Adrenal gland (tissue), 12 donors: ENCODE measurements around the gene CCDC9B. TPM values are rescaled to one million over a fixed set of nuclear protein-coding genes. Genes with fewer than 3 reads are reported as not detected.

Experiments
- DNase-seq, 7 donors: peaks; one replicate each; pipeline ENCODE4 v3.0.0-alpha.2; 2019 to 2020
- H3K27ac ChIP-seq, 5 donors: fragments of 200-600 bp; sonication (generic) in 4 of 5; 1 replicate in 3 of 5; 2 replicates in 2 of 5; pipeline versions ENCODE4 v1.5.1 to v1.8.0; 2016 to 2020; ENCODE audit warnings: mild to moderate bottlenecking in 1 of 5
- H3K27me3 ChIP-seq: fragments of 200-600 bp; 2 replicates; pipeline ENCODE4 v1.8.0; 2021
- H3K36me3 ChIP-seq, 2 donors: fragments of 200-600 bp; replicated peaks in 1 of 2; 1 replicate in 1 of 2; 2 replicates in 1 of 2; pipeline versions ENCODE4 v1.5.1 to v1.8.0; 2018 to 2022
- H3K4me1 ChIP-seq, 2 donors: fragments of 200-600 bp; replicated peaks in 1 of 2; 1 replicate in 1 of 2; 2 replicates in 1 of 2; pipeline versions ENCODE4 v1.5.1 to v1.8.0; 2018 to 2021
- H3K4me3 ChIP-seq, 4 donors: fragments of 200-600 bp; sonication (generic) in 3 of 4; one replicate each; pipeline ENCODE4 v1.5.1; 2016 to 2018
- H3K9me3 ChIP-seq, 3 donors: fragments of 200-600 bp; sonication (generic) in 1 of 3; replicated peaks in 1 of 3; 1 replicate in 2 of 3; 2 replicates in 1 of 3; pipeline versions ENCODE4 v1.5.1 to v1.8.0; 2016 to 2021
- CTCF ChIP-seq, 6 experiments: fragments of 450-650 bp in 4 of 6; fragments of 200-600 bp in 2 of 6; sonication (generic) in 1 of 6; IDR thresholded peaks; 1 replicate in 5 of 6; 2 replicates in 1 of 6; pipeline versions ENCODE4 v1.5.1 to v1.8.0; 2016 to 2021; ENCODE audit warnings: antibody characterized with exemption in 6 of 6, mild to moderate bottlenecking in 2 of 6, moderate library complexity in 1 of 6
- POLR2A ChIP-seq, 2 donors: fragments of 450-650 bp; IDR thresholded peaks; one replicate each; pipeline ENCODE4 v1.6.1; 2017; ENCODE audit warnings: antibody characterized with exemption in 2 of 2, mild to moderate bottlenecking in 2 of 2, moderate library complexity in 1 of 2
- WGBS, 4 donors: extraction: QIAGEN DNeasy Blood & Tissue Kit in 2 of 4; methylation state at CpG; one replicate each; pipeline versions ENCODE4 v1.1.5 to v1.1.7; 2013 to 2017; 5-methylcytosine and 5-hydroxymethylcytosine counted together
- intact Hi-C, 2 donors: fragments of 100-400 bp; cut with DNase I; formaldehyde crosslinking; loops; one replicate each; pipeline versions ENCODE4 v1.14.1 to v1.15.0; 2022 to 2023
- polyA plus RNA-seq, 3 donors: library from polyadenylated mRNA; stranded (reverse); fragments of 200-250 nt in 2 of 3; fragments of 350-450 nt in 1 of 3; fragmentation: Illumina TruSeq in 1 of 3; extraction: RNeasy Lipid Tissue Mini Kit (QIAGEN cat#74804) in 1 of 3; gene quantifications; one replicate each; pipeline ENCODE4 v1.2.3, GENCODE V29; 2013 to 2014
- total RNA-seq, 9 donors: library from RNA; depleted of rRNA in 4 of 9; stranded (reverse); fragments of >200 nt in 4 of 9; fragments of 120-200 nt in 1 of 9; fragmentation: NEBNext Ultra II Directional in 1 of 9; extraction: Animal tissue kit (Norgen Biotek cat#: 25700) in 1 of 9; gene quantifications; one replicate each; pipeline versions ENCODE4 v1.1.0 to v1.2.4, GENCODE V29; 2013 to 2023
- donor health status: healthy with polysubstance abuse.
- donor health status: Bipolar disorder and iron deficiency.
- donor health status: DM: yes; HTN: yes; CAD: no.
- donor health status: DM: no; HTN: no; CAD: no.
- donor health status: DM: no; HTN: no; CAD: no.
- donor health status: DM: yes; HTN: yes; CAD: no.

CCDC9B gene
- total and polyA plus RNA-seq, 12 donors: 0.72 to 41.0 (median 10.8) TPM

- intact Hi-C loops: loop anchor here (5.0 to 10.0 kb wide), 2 partner anchors 51 to 59 kb away; no protein-coding TSS in a partner anchor
- Histone ChIP-seq H3K27ac (no peak overlapping the region), H3K36me3 (no peaks in the 10 kb centered on the region), H3K9me3 (no peaks in the 10 kb centered on the region), H3K4me3 (no peak overlapping the region), H3K4me1 (peaks cover under 1 to 15% of the 10 kb centered on the region in 2 donors), H3K27me3 (no peaks in the 10 kb centered on the region)
- WGBS, 4 donors: 85 to 91% (median 90%) methylated on average over 2 to 8 of the region's 8 CpGs
- no peak for DNase-seq
- TF ChIP-seq POLR2A (IDR thresholded peaks at IDR 0.05): no peak
- no peak for TF ChIP-seq CTCF (IDR thresholded peaks at IDR 0.05)
Measured at GRCh38 chr15:40363611-40364010, 22.9 kb upstream of the CCDC9B start.

DNA sequence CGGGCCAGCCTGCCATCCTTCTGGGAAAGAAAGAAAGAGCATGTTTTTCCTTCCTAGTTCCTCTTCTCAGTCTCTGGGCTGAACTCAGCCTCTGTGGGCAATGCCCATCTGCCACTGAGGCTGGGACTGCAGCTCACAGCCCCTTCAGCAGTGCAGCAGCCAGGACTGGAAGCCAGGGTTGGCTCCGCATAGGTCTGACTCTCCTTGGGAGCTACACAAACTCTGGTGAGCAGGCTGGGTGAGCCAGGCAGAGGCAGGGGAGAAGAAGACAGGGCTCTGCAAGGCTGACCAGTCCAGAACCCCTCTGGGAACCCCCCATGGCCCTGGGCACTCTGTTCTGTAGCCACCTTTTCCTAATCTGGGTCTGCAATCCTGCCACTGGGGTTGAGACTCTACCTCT lies 20.9 kb upstream of the CCDC9B start:
- DNase-seq: no peak
- no peaks in the 10 kb centered on the region for H3K27me3 ChIP-seq
- H3K9me3 ChIP-seq: no peaks in the 10 kb centered on the region
- H3K36me3 ChIP-seq: no peaks in the 10 kb centered on the region
- peaks cover 5 to 11% of the 10 kb centered on the region in 2 donors for H3K4me1 ChIP-seq
- no peak overlapping the region for H3K4me3 ChIP-seq
- TF ChIP-seq POLR2A (IDR thresholded peaks at IDR 0.05) (no peak), CTCF (IDR thresholded peaks at IDR 0.05) (no peak)
- WGBS, 4 donors: 80 to 97% (median 88%) methylated on average over 1 to 2 of the region's 2 CpGs
- no peak overlapping the region for H3K27ac ChIP-seq
- intact Hi-C loops: loop anchor here (5.0 to 10.0 kb wide), 2 partner anchors 53 to 61 kb away; no protein-coding TSS in a partner anchor

DNA sequence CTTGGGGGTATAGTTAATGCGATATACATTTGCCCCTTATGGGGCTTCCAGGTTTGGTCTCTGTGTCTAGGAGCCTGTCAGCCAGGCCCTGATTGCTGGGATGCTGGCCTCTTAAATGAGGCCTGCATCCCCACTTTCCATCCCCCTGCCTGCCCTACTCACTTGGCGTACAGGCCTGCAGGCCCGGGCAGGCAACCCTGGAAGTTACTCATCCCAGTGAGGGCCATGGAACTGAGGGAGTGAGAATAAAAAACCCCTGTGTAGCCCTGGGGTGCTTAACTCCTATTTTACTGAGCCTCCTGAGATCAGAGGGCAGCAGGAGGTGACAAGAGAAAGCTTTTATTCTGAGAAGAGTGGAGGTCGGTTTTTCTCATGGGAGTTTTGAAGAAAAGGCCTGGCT lies 19.3 kb upstream of the CCDC9B start:
- H3K9me3 ChIP-seq: no peaks in the 10 kb centered on the region
- peaks cover 5 to 11% of the 10 kb centered on the region in 2 donors for H3K4me1 ChIP-seq
- no peaks in the 10 kb centered on the region for H3K27me3 ChIP-seq
- H3K27ac ChIP-seq: no peak overlapping the region
- TF ChIP-seq CTCF (IDR thresholded peaks at IDR 0.05) (no peak), POLR2A (IDR thresholded peaks at IDR 0.05) (no peak)
- no peak overlapping the region for H3K4me3 ChIP-seq
- H3K36me3 ChIP-seq: no peaks in the 10 kb centered on the region
- intact Hi-C loops: loop anchor here (5.0 to 10.0 kb wide), 2 partner anchors 55 to 62 kb away; no protein-coding TSS in a partner anchor
- WGBS, 4 donors: 87 to 97% (median 91%) methylated on average over 4 of the region's 4 CpGs
- DNase-seq: no peak

DNA sequence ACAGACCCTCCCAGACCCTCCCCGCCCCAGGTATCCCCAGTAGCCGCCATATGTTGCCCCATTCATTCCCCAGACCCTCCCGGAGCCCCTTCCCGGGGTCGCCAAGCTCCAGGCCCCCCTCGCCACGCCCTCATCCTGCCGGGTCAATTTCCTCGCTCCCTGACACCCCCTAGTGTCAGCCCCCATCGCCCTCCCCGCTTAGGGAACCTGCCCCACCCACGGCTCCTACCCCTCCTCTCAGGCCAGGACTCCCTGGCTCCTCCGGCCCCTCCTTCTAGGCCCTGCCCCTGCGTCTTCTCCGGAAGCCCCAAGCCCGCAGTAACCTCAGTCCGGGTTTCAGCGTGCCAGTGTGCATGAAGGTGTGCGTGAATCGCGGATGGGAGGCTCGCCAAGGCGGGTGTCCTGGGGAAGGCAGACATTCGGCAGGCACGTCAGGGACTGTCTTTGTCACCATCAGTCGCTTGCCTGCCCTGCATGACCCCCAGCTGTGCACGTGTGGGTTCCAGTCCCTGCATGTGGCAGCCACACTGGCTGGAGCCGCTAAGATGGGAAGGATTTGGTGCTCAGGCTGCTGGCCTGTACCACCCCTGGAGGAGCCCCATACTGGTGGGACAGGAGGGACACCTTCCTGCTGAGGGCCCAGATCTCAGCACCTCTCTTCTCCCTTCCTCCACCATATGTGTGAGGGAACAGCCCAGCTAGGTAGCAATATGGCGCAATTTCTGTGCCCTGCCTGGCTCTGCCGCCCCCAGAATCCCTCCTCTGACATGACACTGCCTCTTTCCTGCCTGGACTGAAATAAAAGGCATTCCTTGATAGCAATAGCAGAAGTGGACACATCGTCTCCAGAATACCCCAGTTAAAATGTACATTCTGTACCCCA lies 18.0 kb upstream of the CCDC9B start:
- H3K27me3 ChIP-seq: no peaks in the 10 kb centered on the region
- no peaks in the 10 kb centered on the region for H3K9me3 ChIP-seq
- peak in 2 of 7 donors; percentile 48 to 60 for DNase-seq
- TF ChIP-seq CTCF (IDR thresholded peaks at IDR 0.05): no peak
- no peak for TF ChIP-seq POLR2A (IDR thresholded peaks at IDR 0.05)
- peaks cover 5 to 16% of the 10 kb centered on the region in 2 donors for H3K4me1 ChIP-seq
- peak overlapping the region in 2 of 4 donors; percentile 21 to 55 for H3K4me3 ChIP-seq
- 11 to 18% (median 14%) methylated on average over 18 to 31 of the region's 31 CpGs for WGBS, 4 donors
- intact Hi-C loops: no loop called here
- no peaks in the 10 kb centered on the region for H3K36me3 ChIP-seq
- no peak overlapping the region for H3K27ac ChIP-seq
